ENCODE results near the gene OSBPL6.

The OSBPL6 gene

GRCh38 chr2:178199334-178199733, 5.0 kb downstream of the OSBPL6 start:
- DNase-seq: no peak

DNA sequence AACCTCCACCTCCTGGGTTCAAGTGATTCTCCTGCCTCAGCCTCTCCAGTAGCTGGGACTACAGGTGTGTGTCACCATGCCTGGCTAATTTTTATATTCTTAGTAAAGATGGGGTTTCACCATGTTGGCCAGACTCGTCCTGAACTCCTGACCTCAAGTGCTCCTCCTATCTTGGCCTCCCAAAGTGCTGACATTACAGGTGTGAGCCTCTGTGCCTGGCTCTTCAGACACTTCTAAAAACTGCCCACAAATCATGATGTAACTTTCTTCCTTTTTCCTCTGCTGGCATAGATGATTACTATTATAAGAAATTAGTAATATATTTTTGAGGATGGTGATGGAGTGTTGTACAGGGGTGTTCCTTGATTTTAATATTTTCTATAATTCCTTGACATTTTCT, 6.0 kb downstream of the OSBPL6 start:
- no peak for DNase-seq

DNA sequence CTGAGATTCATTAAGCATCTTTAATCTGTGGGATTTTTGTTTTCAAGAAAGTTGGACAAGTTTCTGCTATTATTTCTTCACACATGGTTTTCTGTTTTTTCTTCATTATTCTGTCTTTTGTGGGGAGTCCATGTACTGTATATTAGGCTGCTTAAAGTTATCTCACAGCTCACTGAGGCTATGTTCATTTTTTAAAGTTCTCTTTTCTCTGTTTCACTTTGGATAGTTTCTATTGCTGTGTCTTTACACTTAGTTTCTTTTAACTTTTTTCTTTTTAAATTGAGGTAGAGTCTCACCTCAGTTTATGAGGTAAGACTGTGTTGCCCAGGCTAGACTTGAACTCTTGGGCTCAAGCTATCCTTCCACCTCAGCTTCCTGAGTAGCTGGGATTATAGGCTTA, 8.6 kb downstream of the OSBPL6 start:
- no peak for DNase-seq

DNA sequence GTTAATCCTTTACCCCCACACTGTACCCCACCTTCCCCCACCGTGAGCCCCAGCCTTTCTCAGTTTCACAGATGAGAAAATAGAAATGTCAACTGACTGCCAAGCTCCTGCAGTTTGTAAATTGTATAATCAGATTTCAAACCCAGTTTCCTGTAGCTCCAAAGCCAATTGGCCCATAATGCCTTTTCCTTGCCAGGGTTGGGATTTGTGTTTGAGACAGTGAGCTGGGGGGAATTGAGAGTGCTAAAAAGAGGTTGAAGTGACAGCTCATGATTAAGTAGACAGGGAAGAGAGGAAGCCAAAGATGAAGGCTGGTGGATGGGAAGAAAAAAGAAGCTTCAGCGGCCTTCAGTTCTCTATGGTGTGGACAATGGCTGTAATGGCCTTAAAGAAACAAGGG, 10.7 kb downstream of the OSBPL6 start:
- DNase-seq: no peak

GRCh38 chr2:178205853-178206521, 11.7 kb downstream of the OSBPL6 start:
- no peak for DNase-seq

- DNase-seq: no peak
These were observed 14.0 kb downstream of the OSBPL6 start for GRCh38 chr2:178208336-178208735.

- no peak for DNase-seq
These were observed 14.5 kb downstream of the OSBPL6 start for GRCh38 chr2:178208817-178209216.

DNA sequence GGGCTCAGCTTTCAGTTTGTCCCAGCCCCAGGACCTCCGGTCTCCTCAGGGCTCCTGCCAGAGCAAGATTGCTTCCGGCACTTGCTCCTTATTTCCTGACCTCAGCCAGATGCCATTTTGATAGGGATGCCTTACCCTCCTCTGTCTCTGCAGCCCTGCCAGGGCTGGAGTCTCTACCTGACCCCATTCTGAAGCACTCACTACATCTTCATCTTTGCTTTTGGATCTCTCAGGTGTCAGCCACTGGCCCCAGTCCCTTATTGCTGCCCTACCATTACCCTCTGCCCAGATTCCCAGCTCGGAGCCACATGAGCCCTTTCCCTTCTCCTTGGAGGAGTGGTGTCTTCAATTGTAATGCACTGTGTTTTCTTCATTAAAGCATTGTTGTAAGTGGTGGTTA, 17.1 kb downstream of the OSBPL6 start:
- no peak for DNase-seq

DNA sequence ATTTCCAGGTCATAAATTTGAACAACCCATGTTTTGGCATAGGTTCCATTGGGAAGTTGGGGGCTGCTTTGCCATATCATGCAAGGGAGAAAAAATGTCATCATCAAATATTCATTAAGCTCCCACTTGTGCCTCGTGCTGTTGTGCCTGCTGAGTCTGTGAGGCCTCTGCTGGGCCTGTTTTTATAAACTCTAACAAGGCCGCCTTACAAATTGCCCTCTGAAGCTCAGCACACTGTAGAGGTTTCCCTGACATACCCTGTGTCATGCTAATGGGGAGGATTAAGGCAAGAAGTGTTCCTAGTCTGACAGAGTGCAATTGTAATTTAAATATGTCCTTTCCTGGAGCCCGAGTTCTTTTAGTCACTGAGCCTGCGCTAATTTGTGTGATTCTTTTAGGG, 17.6 kb downstream of the OSBPL6 start:
- no peak for DNase-seq

DNA sequence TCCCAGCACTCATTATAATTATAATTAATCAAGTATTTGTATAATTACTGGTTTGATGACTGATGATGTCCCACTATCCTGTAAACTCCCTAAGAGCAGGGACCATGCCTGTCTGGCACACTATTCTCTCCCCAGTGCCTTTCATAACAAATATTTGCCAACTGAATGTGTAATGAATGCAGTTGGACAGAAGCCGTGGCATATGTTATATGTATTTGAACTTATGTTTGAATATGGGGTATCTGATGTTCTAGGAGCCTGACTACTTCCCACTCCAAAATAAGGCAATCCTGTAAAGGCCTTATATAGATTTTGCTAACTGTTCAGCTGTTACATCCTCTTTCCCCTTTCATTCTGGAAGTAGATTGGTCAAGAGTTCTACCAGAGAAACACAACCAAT, 19.7 kb downstream of the OSBPL6 start:
- DNase-seq: no peak

GRCh38 chr2:178219247-178219646, 24.9 kb downstream of the OSBPL6 start:
- no peak for DNase-seq

DNA sequence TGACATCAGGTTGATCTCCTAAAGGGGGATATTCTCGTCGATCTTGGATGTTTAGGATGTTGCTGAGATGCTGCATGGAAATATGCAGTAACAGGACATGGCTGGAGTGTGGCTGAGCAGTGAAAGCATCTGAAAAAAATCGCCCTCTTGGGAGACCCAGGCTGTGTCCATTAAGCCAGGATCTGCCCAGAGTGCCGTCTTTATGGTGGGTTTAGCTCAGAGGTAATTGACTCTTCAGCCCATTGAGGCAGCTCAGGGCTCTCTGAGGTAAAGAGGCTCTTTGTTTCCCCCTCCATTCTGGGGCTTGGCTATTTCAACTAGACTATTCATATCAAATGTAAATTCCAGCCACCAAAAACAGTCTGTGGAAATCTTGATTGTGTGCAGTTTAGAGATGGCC, 26.5 kb downstream of the OSBPL6 start:
- no peak for DNase-seq

GRCh38 chr2:178221556-178221955, 27.2 kb downstream of the OSBPL6 start:
- no peak for DNase-seq

DNA sequence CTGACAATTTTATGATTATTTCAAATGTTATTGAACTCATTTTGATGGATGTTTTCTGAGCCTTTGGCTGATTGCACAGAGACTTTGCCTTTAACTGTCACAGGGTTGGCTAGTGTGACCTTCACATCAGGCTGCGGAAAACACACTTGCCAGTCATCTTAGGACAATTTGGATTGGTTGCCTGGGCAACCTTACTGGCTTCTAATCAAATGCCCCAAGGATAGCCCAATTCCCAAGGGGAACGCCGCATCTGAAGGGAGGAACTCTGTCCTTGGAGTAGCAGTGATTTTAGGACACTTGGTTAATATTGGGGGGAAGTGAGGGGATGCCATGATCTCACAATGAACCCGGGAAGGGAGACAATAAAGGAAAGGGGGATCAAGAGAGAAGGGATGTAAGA, 29.5 kb downstream of the OSBPL6 start:
- DNase-seq: no peak

DNA sequence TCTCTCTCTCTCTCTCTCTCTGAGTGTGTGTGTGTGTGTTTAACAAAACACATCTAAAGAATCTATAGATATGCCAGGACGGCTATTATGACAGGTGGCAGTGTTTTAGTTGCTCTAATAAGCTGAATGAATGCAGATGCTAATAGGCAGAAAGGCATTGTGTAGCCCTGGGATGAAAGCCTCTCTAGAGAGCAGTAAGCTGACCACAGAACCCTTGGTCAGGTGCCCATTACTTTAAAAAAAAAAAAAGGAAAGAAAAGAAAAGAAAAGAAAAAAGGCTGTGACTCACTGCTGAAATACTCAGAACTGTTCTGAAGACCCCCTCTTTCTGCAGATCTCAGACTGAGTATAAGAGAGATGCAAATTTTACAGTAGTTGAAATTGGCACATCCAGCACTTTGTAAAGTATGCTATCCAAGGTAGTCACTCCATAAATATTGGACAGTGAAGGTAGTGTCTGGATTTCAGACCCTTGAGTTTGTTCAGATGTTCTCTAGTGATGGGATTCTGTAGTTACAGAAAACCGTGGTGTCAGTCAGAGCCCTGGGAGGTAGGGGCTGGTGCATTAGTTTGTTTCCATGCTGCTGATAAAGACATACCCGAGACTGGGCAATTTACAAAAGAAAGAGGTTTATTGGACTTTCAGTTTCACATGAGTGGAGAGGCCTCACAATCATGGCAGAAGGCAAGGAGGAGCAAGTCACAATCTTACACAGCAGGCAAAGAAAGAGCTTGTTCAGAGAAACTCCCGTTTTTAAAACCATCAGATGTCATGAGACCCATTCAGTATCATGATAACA, 30.9 kb downstream of the OSBPL6 start:
- DNase-seq: no peak

GRCh38 chr2:178227187-178227586, 32.9 kb downstream of the OSBPL6 start:
- no peak for DNase-seq

DNA sequence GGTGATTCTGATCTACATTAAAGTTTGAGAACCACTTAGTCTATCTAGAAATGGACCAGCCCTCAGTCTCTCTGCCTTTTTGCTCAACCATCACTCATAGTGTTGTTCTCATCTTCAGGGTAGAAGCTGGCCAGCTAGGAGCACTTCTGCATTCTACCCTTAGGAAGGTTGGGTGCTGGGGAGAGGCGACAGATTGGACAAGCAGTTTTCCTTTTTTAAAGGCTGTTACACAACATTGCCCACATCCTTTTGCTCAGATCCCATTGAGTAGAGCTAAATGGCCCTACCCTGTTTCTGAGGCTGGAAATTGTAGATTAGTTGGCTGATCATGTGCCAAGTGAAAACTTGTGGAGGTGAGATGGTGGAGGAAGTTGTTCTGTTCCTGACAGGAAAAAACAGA, 35.6 kb downstream of the OSBPL6 start:
- no peak for DNase-seq

DNA sequence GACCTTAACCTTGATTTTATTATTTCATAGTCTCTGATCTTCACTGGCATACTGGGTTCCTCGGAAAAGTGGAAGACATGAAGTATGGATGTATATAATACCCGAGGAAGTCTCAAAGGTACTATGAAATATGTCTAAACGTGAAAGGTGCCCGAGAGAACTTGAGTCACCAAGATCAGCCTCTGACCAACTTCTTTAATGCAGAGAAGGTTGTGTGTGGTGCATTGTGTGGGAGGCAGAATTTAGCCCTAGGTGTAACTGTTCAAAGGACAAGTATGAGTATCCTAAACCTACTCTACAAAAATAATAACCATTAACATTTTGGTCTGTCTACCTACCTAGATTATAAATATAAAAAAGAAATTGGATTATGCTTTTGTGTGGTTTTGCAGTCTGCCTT, 36.1 kb downstream of the OSBPL6 start:
- no peak for DNase-seq

DNA sequence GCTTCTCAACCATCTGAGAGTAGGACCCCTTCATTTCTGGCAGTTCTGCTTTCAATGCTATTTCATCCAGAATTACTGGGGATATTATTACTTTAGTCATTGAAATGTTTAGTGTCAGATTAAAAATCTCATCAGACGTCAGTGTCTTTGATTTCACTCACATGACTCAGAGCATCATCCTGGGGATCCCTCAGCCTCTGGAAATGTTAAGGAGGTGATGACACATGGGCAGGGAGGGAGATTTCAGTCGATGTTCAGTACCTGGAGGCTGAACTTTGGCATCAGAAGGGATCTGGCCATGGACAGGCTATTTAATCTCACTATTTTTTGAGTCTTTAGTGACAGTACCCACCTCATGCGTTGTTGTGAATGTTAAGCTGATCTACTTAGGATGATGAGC, 39.1 kb downstream of the OSBPL6 start:
- DNase-seq: no peak

GRCh38 chr2:178234648-178235047, 40.3 kb downstream of the OSBPL6 start:
- no peak for DNase-seq

DNA sequence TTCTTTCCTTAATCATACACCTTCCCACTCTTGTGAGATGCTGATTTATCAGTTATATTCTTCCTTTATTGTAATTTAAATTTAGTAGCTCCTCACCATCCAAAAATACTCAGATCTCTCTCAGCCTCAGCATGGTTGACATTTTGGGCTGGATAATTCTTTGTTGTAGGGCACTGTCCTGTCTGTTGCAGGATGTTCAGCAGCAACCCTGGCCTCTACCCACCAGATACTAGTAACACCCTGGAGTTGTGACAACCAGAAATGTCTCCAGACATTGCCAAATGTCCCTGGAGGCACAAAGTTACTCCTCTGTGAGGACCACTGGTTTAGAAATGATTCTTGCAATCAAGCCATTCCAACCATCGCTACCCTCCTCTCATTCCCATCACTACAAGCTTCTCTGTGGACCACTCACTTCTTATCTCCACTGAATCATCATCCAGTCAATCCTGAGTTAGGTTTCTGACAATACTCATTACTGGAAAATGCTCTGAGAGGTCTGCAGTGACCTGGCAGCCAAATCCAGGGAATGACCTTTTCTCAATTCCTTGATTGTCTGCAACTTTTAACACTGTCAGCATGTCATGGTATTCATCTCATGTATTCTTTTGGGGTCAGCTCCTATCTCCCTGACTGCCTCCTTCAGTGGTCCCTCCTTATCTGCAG, 43.3 kb downstream of the OSBPL6 start:
- DNase-seq: no peak

GRCh38 chr2:178238154-178238521, 43.8 kb downstream of the OSBPL6 start:
- no peak for DNase-seq

DNA sequence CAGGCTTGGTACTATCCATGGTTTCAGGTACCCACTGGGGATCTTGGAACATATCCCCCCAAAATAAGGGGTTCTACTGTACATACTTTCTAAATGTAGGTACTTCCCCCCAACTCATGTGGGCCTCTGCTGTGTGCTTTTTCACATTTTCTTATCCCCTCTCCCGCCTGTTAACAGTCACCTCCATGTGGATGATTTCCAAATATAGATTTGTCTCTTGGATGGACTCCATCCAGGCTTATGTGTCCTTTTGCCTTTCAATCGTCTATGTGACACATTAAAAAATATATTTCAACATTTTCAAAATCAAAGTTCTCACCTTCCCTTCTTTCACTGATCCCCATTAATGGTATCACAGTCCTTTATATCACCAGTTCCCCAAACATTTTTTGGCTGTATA, 44.4 kb downstream of the OSBPL6 start:
- no peak for DNase-seq

- no peak for DNase-seq
These were observed 47.7 kb downstream of the OSBPL6 start for GRCh38 chr2:178241844-178242551.

Data from activated CD4-positive, alpha-beta T cell treated with anti-CD3 and anti-CD28 coated beads, Interleukin-2, amount 50 U/mL, for 1 hour (primary cell).